Activated CD4-positive, alpha-beta T cell treated with anti-CD3 and anti-CD28 coated beads, Interleukin-2, amount 50 U/mL, for 24 hours (primary cell): Measurements from ENCODE around the gene PPP1R26.
"Not testable (repeated sequence)": the region's sequence is repeated elsewhere in the genome, so short reads cannot be mapped to it uniquely, and the experiment has no call there.

Experiments used
- DNase-seq, 2 donors: peaks; one replicate each; pipeline ENCODE4 v3.0.0-alpha.2; 2020; ENCODE audit warnings: low read depth in 1 of 2, low spot score in 1 of 2

The PPP1R26 gene

GRCh38 chr9:135521608-135522095 is 42.1 kb downstream of the PPP1R26 start:
- no peak for DNase-seq

GRCh38 chr9:135522137-135522877 is 42.7 kb downstream of the PPP1R26 start:
- DNase-seq = no peak

- DNase-seq = no peak
These were observed 43.3 kb downstream of the PPP1R26 start for GRCh38 chr9:135522931-135523330.

GRCh38 chr9:135523521-135524129 is 44.0 kb downstream of the PPP1R26 start:
- DNase-seq = no peak

- no peak for DNase-seq
These were observed 44.7 kb downstream of the PPP1R26 start for GRCh38 chr9:135524130-135524861.

- DNase-seq = no peak
These were observed 45.9 kb downstream of the PPP1R26 start for GRCh38 chr9:135525241-135526088.

- DNase-seq = no peak
These were observed 46.6 kb downstream of the PPP1R26 start for GRCh38 chr9:135526089-135526729.

- no peak for DNase-seq
These were observed 47.4 kb downstream of the PPP1R26 start for GRCh38 chr9:135526730-135527571.

GRCh38 chr9:135528842-135529435 is 49.4 kb downstream of the PPP1R26 start:
- not testable (repeated sequence) for DNase-seq

- DNase-seq = no peak
These were observed 50.6 kb downstream of the PPP1R26 start for GRCh38 chr9:135530146-135530545.

GRCh38 chr9:135531096-135531495 is 51.5 kb downstream of the PPP1R26 start:
- DNase-seq = no peak

- no peak for DNase-seq
These were observed 53.5 kb downstream of the PPP1R26 start for GRCh38 chr9:135533113-135533512.

GRCh38 chr9:135533674-135534073 is 54.1 kb downstream of the PPP1R26 start:
- no peak for DNase-seq

GRCh38 chr9:135534192-135534711 is 54.7 kb downstream of the PPP1R26 start:
- DNase-seq = not testable (repeated sequence)

GRCh38 chr9:135534826-135535225 is 55.2 kb downstream of the PPP1R26 start:
- not testable (repeated sequence) for DNase-seq

GRCh38 chr9:135535631-135536030 is 56.0 kb downstream of the PPP1R26 start:
- DNase-seq = not testable (repeated sequence)

- DNase-seq = no peak
These were observed 56.6 kb downstream of the PPP1R26 start for GRCh38 chr9:135536216-135536615.
